Motor neuron (in vitro differentiated cells): ENCODE measurements around the gene TMOD1. TPM values are rescaled to one million over a fixed set of nuclear protein-coding genes. Genes with fewer than 3 reads are reported as not detected.
A peak's percentile ranks its signal among the peaks of the same experiment; 100 is the strongest.

Experiments
- ATAC-seq, 8 experiments: fragments of 200-7000 bp; cut with Tn5 transposase; replicated peaks in 6 of 8; 2 replicates each; pipeline ENCODE4 v1.8.0; 2021; ENCODE audit warnings: mild to moderate bottlenecking in 8 of 8, moderate library complexity in 8 of 8
- H3K27ac ChIP-seq, 2 donors: fragments of 250-450 bp; sonication (Bioruptor Pico); 2 replicates each; pipeline ENCODE4 v1.9.0; 2021; ENCODE audit warnings: antibody characterized with exemption in 2 of 2, mild to moderate bottlenecking in 2 of 2, moderate library complexity in 1 of 2
- H3K4me1 ChIP-seq, 2 donors: fragments of 250-450 bp; sonication (Bioruptor Pico); replicated peaks in 1 of 2; 2 replicates each; pipeline ENCODE4 v1.6.1; 2021; ENCODE audit warnings: antibody characterized with exemption in 2 of 2, mild to moderate bottlenecking in 2 of 2, moderate library complexity in 1 of 2
- H3K4me3 ChIP-seq, 5 donors: fragments of 250-450 bp; sonication (Bioruptor Pico); 2 replicates each; pipeline ENCODE4 v1.9.0; 2021; ENCODE audit warnings: antibody characterized with exemption in 5 of 5, mild to moderate bottlenecking in 5 of 5, moderate library complexity in 4 of 5
- WGBS, 10 experiments: fragments of 450-650 bp; shearing (Covaris generic); methylation state at CpG; one replicate each; pipeline ENCODE4 v1.0.0; 2022; 5-methylcytosine and 5-hydroxymethylcytosine counted together
- in situ Hi-C, 9 experiments: fragments of 400-800 bp; cut with MboI; loops; one replicate each; pipeline ENCODE4 v1.15.0; 2021; ENCODE audit warnings: low sequenced_read_pairs in 9 of 9, low pct_unique_long_range_greater_than_20kb in 2 of 9; ENCODE audit not compliant: unreplicated experiment in 9 of 9
- total RNA-seq, 8 experiments: library from RNA; unstranded; fragments of 300-600 nt; gene quantifications; 2 replicates each; pipeline versions ENCODE4 v1.2.3 to v1.2.4, GENCODE V29; 2022

TMOD1 gene
- total RNA-seq, 8 experiments from 2014 or later, result 0.15 to 76.0 (median 1.2) TPM

GRCh38 chr9:97630591-97630990 lies 129.1 kb downstream of the TMOD1 start:
- Histone ChIP-seq H3K4me3 (no peak overlapping the region), H3K27ac (no peak overlapping the region), H3K4me1 (peaks cover 25 to 29% of the 10 kb centered on the region in 2 donors)
- no peak for ATAC-seq
- in situ Hi-C loops, result no loop called here

- peak; percentile 4 to 18 (median 8) for ATAC-seq
- H3K27ac ChIP-seq, result peak overlapping the region; percentile 93
Measured at GRCh38 chr9:97632248-97632984, 130.9 kb downstream of the TMOD1 start.

GRCh38 chr9:97632985-97633858 lies 131.8 kb downstream of the TMOD1 start, which contains the start of the genes NCBP1 and TSTD2:
Gene NCBP1 (plus strand): TSS chr9:97633821. CDS start chr9:97633882, 61 bp downstream.
Gene TSTD2 (minus strand): TSS chr9:97633368. CDS start chr9:97627562, 5,806 bp downstream.
- H3K4me1 ChIP-seq, result peaks cover 29 to 41% of the 10 kb centered on the region in 2 donors
- H3K4me3 ChIP-seq, result peak within 1 kb of the TSS; percentile 73 to 93 (median 85)
- in situ Hi-C loops, result no loop called here
- 0 to 3% (median 0%) methylated on average over 3 to 15 of the region's 83 CpGs; no CpG with 5 or more reads in 4 of the 10 experiments for WGBS, 10 experiments
- ATAC-seq, result peak; percentile 80 to 93 (median 90)
- peak within 1 kb of the TSS; percentile 93 for H3K27ac ChIP-seq

More at GRCh38 chr9:97632248-97632984, 130.9 kb downstream of the TMOD1 start:
- in situ Hi-C loops, result no loop called here
- WGBS, 10 experiments, result 0 to 1% (median 0%) methylated on average over 1 to 26 of the region's 27 CpGs; no CpG with 5 or more reads in 1 of the 10 experiments
- Histone ChIP-seq H3K4me3 (peak overlapping the region; percentile 73 to 93 (median 85)), H3K4me1 (peaks cover 28 to 38% of the 10 kb centered on the region in 2 donors)

- Histone ChIP-seq H3K4me1 (peaks cover 28 to 43% of the 10 kb centered on the region in 2 donors), H3K27ac (peak overlapping the region; percentile 93), H3K4me3 (peak overlapping the region; percentile 73 to 93 (median 85))
- in situ Hi-C loops, result no loop called here
- peak in 5 of 8 experiments; percentile 3 to 6 (median 6) for ATAC-seq
- WGBS, 10 experiments, result 0 to 7% (median 0%) methylated on average over 1 to 32 of the region's 43 CpGs; no CpG with 5 or more reads in 2 of the 10 experiments
Measured at GRCh38 chr9:97633859-97634490, 132.5 kb downstream of the TMOD1 start.

- H3K4me3 ChIP-seq, result peak overlapping the region; percentile 73 to 93 (median 85)
- H3K4me1 ChIP-seq, result peaks cover 26 to 40% of the 10 kb centered on the region in 2 donors
- in situ Hi-C loops, result no loop called here
- 33 to 70% (median 67%) methylated on average over 1 to 7 of the region's 7 CpGs; no CpG with 5 or more reads in 2 of the 10 experiments for WGBS, 10 experiments
- ATAC-seq, result no peak
- H3K27ac ChIP-seq, result no peak overlapping the region
Measured at GRCh38 chr9:97635026-97635425, 133.6 kb downstream of the TMOD1 start.

GRCh38 chr9:97636903-97637302 lies 135.4 kb downstream of the TMOD1 start:
- Histone ChIP-seq H3K27ac (no peak overlapping the region), H3K4me1 (peaks cover 24 to 33% of the 10 kb centered on the region in 2 donors), H3K4me3 (no peak overlapping the region)
- ATAC-seq, result no peak
- in situ Hi-C loops, result no loop called here
- 69 to 100% (median 89%) methylated on average over 1 to 3 of the region's 3 CpGs; no CpG with 5 or more reads in 2 of the 10 experiments for WGBS, 10 experiments

GRCh38 chr9:97638666-97639065 lies 137.2 kb downstream of the TMOD1 start:
- in situ Hi-C loops, result no loop called here
- Histone ChIP-seq H3K4me1 (peaks cover 28 to 33% of the 10 kb centered on the region in 2 donors), H3K4me3 (no peak overlapping the region), H3K27ac (no peak overlapping the region)
- 50 to 100% (median 82%) methylated on average over 1 to 3 of the region's 3 CpGs; no CpG with 5 or more reads in 4 of the 10 experiments for WGBS, 10 experiments
- peak in 2 of 8 experiments; percentile 21 to 49 for ATAC-seq

GRCh38 chr9:97640325-97640724 lies 138.9 kb downstream of the TMOD1 start:
- peak; percentile 39 to 84 (median 70) for ATAC-seq
- Histone ChIP-seq H3K4me1 (peaks cover 24 to 26% of the 10 kb centered on the region in 2 donors), H3K4me3 (no peak overlapping the region), H3K27ac (no peak overlapping the region)
- 63 to 100% (median 87%) methylated on average over 1 to 2 of the region's 2 CpGs; no CpG with 5 or more reads in 2 of the 10 experiments for WGBS, 10 experiments
- in situ Hi-C loops, result no loop called here

- no peak overlapping the region for H3K4me3 ChIP-seq
- in situ Hi-C loops, result no loop called here
- no peak overlapping the region for H3K27ac ChIP-seq
- no peak for ATAC-seq
- peaks cover 0 to 4% of the 10 kb centered on the region in 2 donors for H3K4me1 ChIP-seq
Measured at GRCh38 chr9:97645720-97646119, 144.3 kb downstream of the TMOD1 start.

GRCh38 chr9:97647996-97648395 lies 146.5 kb downstream of the TMOD1 start:
- Histone ChIP-seq H3K4me1 (no peaks in the 10 kb centered on the region), H3K4me3 (no peak overlapping the region), H3K27ac (no peak overlapping the region)
- WGBS, 10 experiments, result 88 to 100% (median 96%) methylated on average over 2 to 5 of the region's 5 CpGs; no CpG with 5 or more reads in 2 of the 10 experiments
- in situ Hi-C loops, result no loop called here
- ATAC-seq, result no peak
